NT2/D1 (cell line): ENCODE results near the gene OLFM3.

Source experiments
- SUZ12 ChIP-seq: IDR thresholded peaks from 2 replicates; pipeline ENCODE4 v1.6.1; 2011; ENCODE audit not compliant: insufficient read length, insufficient read depth; ENCODE audit errors: extremely low read depth
- YY1 ChIP-seq: IDR thresholded peaks from 2 replicates; pipeline ENCODE4 v1.6.1; 2011; ENCODE audit not compliant: insufficient read length, insufficient read depth
- ZNF274 ChIP-seq: IDR thresholded peaks from 2 replicates; pipeline ENCODE4 v1.6.1; 2011; ENCODE audit warnings: mild to moderate bottlenecking, low read depth, low read length

- TF ChIP-seq ZNF274 (no peak), YY1 (no peak), SUZ12 (no peak)
Measured at GRCh38 chr1:101918277-101918676, 78.4 kb downstream of the OLFM3 start.
